Stimulated activated CD4-positive, alpha-beta T cell treated with anti-CD3 and anti-CD28 coated beads, TNF-alpha, amount 100 ng/mL, for 4 hours (primary cell): ENCODE data around the gene ZNF331.

Experiments
- DNase-seq, 3 experiments: peaks; one replicate each; pipeline ENCODE4 v3.0.0-alpha.2; 2020; ENCODE audit warnings: low read depth in 3 of 3

Gene ZNF331

DNA sequence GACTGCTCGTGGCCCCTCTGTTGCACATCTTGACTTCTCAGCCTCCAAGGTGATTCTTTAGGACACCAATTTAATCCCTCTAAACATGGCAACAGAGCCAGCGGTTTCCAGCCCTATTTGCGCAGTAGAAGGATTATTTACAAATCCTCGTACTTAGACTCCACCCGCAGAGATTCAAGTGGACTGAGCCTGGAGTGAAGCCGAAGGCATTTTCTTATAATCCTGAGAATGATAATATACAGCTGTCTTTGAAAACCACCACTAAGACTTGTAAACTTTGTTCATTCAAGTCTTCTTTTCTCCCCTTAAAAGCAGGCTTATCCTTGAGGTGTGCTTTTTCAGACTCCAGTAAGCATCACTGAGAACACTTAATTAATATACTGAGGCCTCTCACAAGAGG lies 89.0 kb downstream of the ZNF331 start:
- DNase-seq = no peak
